OCI-LY1 (cell line): ENCODE results near the gene CAPN12.

Source experiments
- CTCF ChIP-seq: fragments of 200-600 bp; sonication (generic), shearing (Covaris generic); IDR thresholded peaks from 2 replicates; pipeline ENCODE4 v1.5.1; 2017; ENCODE audit warnings: mild to moderate bottlenecking, antibody characterized with exemption, low read length, moderate library complexity, mixed read lengths
- EZH2 ChIP-seq: fragments of 200-600 bp; sonication (generic), shearing (Covaris generic); IDR thresholded peaks from 2 replicates; pipeline ENCODE4 v1.8.0; 2017; ENCODE audit warnings: borderline replicate concordance, mixed run types, mild to moderate bottlenecking, antibody characterized with exemption, low read length, moderate library complexity, mixed read lengths

DNA sequence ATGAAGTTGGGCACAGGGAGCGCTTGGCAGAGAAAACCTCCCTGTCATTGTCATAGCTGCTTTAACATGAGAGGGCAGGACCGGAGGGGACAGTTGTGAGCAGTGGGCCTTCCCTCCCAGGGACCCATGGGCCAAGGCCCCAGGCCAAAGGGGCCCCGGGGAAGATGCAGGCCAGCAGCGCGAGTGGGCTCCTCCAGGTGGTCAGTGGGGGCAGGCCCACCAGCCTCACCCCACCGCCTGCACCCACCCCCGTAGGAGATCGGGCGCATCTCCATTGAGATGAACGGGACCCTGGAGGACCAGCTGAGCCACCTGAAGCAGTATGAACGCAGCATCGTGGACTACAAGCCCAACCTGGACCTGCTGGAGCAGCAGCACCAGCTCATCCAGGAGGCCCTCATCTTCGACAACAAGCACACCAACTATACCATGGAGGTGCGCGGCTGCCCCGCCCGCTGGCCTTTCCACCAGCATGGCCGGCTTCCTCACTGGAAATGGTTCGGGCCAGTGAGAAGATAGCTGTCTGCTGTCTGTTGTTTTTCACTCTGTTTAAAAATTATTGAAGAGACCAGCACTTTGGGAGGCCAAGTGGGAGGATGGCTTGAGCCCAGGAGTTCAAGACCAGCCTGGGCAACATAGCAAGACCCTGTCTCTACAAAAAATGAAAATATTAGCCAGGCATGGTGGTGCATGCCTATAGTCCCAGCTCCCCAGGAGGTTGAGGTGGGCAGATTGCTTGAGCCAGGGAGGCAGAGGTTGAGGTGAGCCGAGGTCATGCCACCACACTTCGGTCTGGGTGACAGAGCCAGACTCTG, 18.6 kb downstream of the CAPN12 start:
- no peak for TF ChIP-seq CTCF
- no peak for TF ChIP-seq EZH2
